ENCODE measurements around the gene NANP.

DNA sequence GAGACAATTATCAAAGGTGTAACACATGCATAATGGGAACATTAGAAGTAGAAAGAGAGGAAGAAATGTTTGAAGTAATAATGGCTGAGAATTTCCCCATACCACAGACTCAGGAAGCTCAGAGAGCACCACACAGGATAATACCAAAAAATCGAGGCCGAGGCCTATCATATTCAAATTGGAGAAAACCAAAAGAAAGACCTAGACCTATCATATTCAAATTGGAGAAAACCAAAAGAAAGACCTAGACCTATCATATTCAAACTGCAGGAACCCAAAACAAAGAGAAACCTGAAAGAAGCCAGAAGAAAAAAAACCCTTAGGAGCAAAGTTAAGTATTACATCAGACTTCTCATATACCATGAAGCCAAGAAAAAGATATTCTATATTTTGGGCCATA is 56.5 kb downstream of the NANP start:
- TF ChIP-seq POLR2A (IDR thresholded peaks at IDR 0.05) = no peak
- TF ChIP-seq, protein P1, sequence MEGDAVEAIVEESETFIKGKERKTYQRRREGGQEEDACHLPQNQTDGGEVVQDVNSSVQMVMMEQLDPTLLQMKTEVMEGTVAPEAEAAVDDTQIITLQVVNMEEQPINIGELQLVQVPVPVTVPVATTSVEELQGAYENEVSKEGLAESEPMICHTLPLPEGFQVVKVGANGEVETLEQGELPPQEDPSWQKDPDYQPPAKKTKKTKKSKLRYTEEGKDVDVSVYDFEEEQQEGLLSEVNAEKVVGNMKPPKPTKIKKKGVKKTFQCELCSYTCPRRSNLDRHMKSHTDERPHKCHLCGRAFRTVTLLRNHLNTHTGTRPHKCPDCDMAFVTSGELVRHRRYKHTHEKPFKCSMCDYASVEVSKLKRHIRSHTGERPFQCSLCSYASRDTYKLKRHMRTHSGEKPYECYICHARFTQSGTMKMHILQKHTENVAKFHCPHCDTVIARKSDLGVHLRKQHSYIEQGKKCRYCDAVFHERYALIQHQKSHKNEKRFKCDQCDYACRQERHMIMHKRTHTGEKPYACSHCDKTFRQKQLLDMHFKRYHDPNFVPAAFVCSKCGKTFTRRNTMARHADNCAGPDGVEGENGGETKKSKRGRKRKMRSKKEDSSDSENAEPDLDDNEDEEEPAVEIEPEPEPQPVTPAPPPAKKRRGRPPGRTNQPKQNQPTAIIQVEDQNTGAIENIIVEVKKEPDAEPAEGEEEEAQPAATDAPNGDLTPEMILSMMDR (IDR thresholded peaks at IDR 0.05) = no peak

Data from esophagus squamous epithelium (tissue), 4 donors.